ENCODE measurements around the gene TAS2R38. TPM values are rescaled to one million over a fixed set of nuclear protein-coding genes. Genes with fewer than 3 reads are reported as not detected.

TAS2R38 gene
- total RNA-seq: not detected
- not detected for polyA plus RNA-seq
- long read RNA-seq, donor 1: 0 reads
- long read RNA-seq, donor 2: 0 reads

- no peaks in the 10 kb centered on the region for H3K36me3 ChIP-seq
- no peaks in the 10 kb centered on the region for H3K27me3 ChIP-seq (replicated peaks in 1 of 7)
- intact Hi-C loops (cut with DNase I; ENCODE audit: low total_unique reads): no loop called here
- no peaks in the 10 kb centered on the region for H3K9me3 ChIP-seq
- H3K27ac ChIP-seq: no peak within 1 kb of the TSS
- peaks cover 0 to 15% (median 4%) of the 10 kb centered on the region in 6 donors for H3K4me1 ChIP-seq
- H3K4me3 ChIP-seq: no peak within 1 kb of the TSS
- no peak for TF ChIP-seq POLR2A (IDR thresholded peaks at IDR 0.05)
- TF ChIP-seq CTCF (IDR thresholded peaks at IDR 0.05 in 8 of 11, conservative IDR thresholded peaks at IDR 0.05 in 3 of 11): no peak
- no peak for TF ChIP-seq POLR2AphosphoS5 (IDR thresholded peaks at IDR 0.05)
- no peak for DNase-seq
- 86 to 93% (median 88%) methylated on average over 7 of the region's 7 CpGs for whole genome bisulfite sequencing, 5 donors
Observed at GRCh38 chr7:141973673-141974072, at the start of gene TAS2R38. TAS2R38 (minus strand) TSS chr7:141973773; CDS start chr7:141973689, 84 bp downstream.

GRCh38 chr7:142018154-142018553, 44.6 kb upstream of the TAS2R38 start:
- intact Hi-C loops (cut with DNase I; ENCODE audit: low total_unique reads): no loop called here
- H3K27ac ChIP-seq: no peak overlapping the region
- 73 to 82% (median 79%) methylated on average over 2 of the region's 2 CpGs for WGBS, 5 donors
- H3K9me3 ChIP-seq: no peaks in the 10 kb centered on the region
- DNase-seq: no peak
- H3K36me3 ChIP-seq: peaks cover 0 to 35% (median 0%) of the 10 kb centered on the region in 6 donors
- no peaks in the 10 kb centered on the region for H3K27me3 ChIP-seq (replicated peaks in 1 of 7)
- H3K4me1 ChIP-seq: peaks cover 0 to 8% (median 1%) of the 10 kb centered on the region in 6 donors
- H3K4me3 ChIP-seq: no peak overlapping the region
- no peak for TF ChIP-seq POLR2A (IDR thresholded peaks at IDR 0.05)
- no peak for TF ChIP-seq POLR2AphosphoS5 (IDR thresholded peaks at IDR 0.05)
- TF ChIP-seq CTCF (IDR thresholded peaks at IDR 0.05 in 8 of 11, conservative IDR thresholded peaks at IDR 0.05 in 3 of 11): no peak

- Histone ChIP-seq H3K36me3 (peaks cover 0 to 28% (median 0%) of the 10 kb centered on the region in 6 donors), H3K27me3 (replicated peaks in 1 of 7) (no peaks in the 10 kb centered on the region), H3K9me3 (no peaks in the 10 kb centered on the region), H3K4me1 (peaks cover 0 to 8% (median 1%) of the 10 kb centered on the region in 6 donors), H3K4me3 (no peak overlapping the region), H3K27ac (no peak overlapping the region)
- intact Hi-C loops (cut with DNase I; ENCODE audit: low total_unique reads): no loop called here
- TF ChIP-seq POLR2A (IDR thresholded peaks at IDR 0.05): no peak
- TF ChIP-seq CTCF (IDR thresholded peaks at IDR 0.05 in 8 of 11, conservative IDR thresholded peaks at IDR 0.05 in 3 of 11): no peak
- TF ChIP-seq POLR2AphosphoS5 (IDR thresholded peaks at IDR 0.05): no peak
- no peak for DNase-seq
- 72 to 83% (median 74%) methylated on average over 3 of the region's 3 CpGs for WGBS, 5 donors
Observed at GRCh38 chr7:142017451-142017850, 43.9 kb upstream of the TAS2R38 start.

- peaks cover 0 to 21% (median 0%) of the 10 kb centered on the region in 6 donors for H3K36me3 ChIP-seq
- H3K27me3 ChIP-seq (replicated peaks in 1 of 7): no peaks in the 10 kb centered on the region
- no peak for TF ChIP-seq POLR2A (IDR thresholded peaks at IDR 0.05)
- peak in 1 of 11 experiments; percentile 22 for TF ChIP-seq CTCF (IDR thresholded peaks at IDR 0.05 in 8 of 11, conservative IDR thresholded peaks at IDR 0.05 in 3 of 11)
- no peak for TF ChIP-seq POLR2AphosphoS5 (IDR thresholded peaks at IDR 0.05)
- intact Hi-C loops (cut with DNase I; ENCODE audit: low total_unique reads): no loop called here
- H3K9me3 ChIP-seq: no peaks in the 10 kb centered on the region
- WGBS, 5 donors: 69 to 77% (median 72%) methylated on average over 4 of the region's 4 CpGs
- H3K4me1 ChIP-seq: peaks cover 0 to 8% (median 1%) of the 10 kb centered on the region in 6 donors
- peak overlapping the region in 5 of 8 donors; percentile 7 to 54 (median 29) for H3K27ac ChIP-seq
- no peak overlapping the region for H3K4me3 ChIP-seq
- DNase-seq: no peak
Observed at GRCh38 chr7:142012825-142013511, 39.4 kb upstream of the TAS2R38 start.

Measured in spleen (tissue), 13 donors.